Upper lobe of right lung (tissue), 1 donor: Measurements from ENCODE around the gene GNPTG. TPM values are rescaled to one million over a fixed set of nuclear protein-coding genes. Genes with fewer than 3 reads are reported as not detected.

Source experiments
- ATAC-seq: fragments of 200-7000 bp; cut with Tn5 transposase; one replicate; pipeline ENCODE4 v1.9.1; 2020; ENCODE audit warnings: mild to moderate bottlenecking, moderate library complexity
- DNase-seq: peaks from one replicate; pipeline ENCODE4 v3.0.0-alpha.2; 2020
- H3K27ac ChIP-seq: fragments of 200-600 bp; one replicate; pipeline ENCODE4 v1.8.0; 2022
- H3K27me3 ChIP-seq: fragments of 200-600 bp; one replicate; pipeline ENCODE4 v1.8.0; 2022; ENCODE audit warnings: mild to moderate bottlenecking
- H3K36me3 ChIP-seq: fragments of 200-600 bp; one replicate; pipeline ENCODE4 v1.8.0; 2022
- H3K4me1 ChIP-seq: fragments of 200-600 bp; one replicate; pipeline ENCODE4 v1.8.0; 2022
- H3K4me3 ChIP-seq: fragments of 200-600 bp; one replicate; pipeline ENCODE4 v1.8.0; 2022; ENCODE audit warnings: mild to moderate bottlenecking
- H3K9me3 ChIP-seq: fragments of 200-600 bp; one replicate; pipeline ENCODE4 v1.8.0; 2022
- intact Hi-C: fragments of 100-400 bp; cut with DNase I; formaldehyde crosslinking; loops from one replicate; pipeline ENCODE4 v1.11.0; 2022
- total RNA-seq: library from RNA; stranded (reverse); fragmentation: NEBNext Ultra II Directional; extraction: Animal tissue kit (Norgen Biotek cat#: 25700); gene quantifications from one replicate; pipeline ENCODE4 v1.2.1, GENCODE V29; 2021
- TF ChIP-seq, protein P1 (sequence below): fragments of 200-600 bp; IDR thresholded peaks from one replicate; pipeline ENCODE4 v1.8.0; 2022; ENCODE audit warnings: antibody characterized with exemption
- donor health status: DM: no; HTN: yes; CAD: no; lungs with severe emphysema.

GNPTG gene
- total RNA-seq, 1 donor from 2014 or later: 82.9 TPM

DNA sequence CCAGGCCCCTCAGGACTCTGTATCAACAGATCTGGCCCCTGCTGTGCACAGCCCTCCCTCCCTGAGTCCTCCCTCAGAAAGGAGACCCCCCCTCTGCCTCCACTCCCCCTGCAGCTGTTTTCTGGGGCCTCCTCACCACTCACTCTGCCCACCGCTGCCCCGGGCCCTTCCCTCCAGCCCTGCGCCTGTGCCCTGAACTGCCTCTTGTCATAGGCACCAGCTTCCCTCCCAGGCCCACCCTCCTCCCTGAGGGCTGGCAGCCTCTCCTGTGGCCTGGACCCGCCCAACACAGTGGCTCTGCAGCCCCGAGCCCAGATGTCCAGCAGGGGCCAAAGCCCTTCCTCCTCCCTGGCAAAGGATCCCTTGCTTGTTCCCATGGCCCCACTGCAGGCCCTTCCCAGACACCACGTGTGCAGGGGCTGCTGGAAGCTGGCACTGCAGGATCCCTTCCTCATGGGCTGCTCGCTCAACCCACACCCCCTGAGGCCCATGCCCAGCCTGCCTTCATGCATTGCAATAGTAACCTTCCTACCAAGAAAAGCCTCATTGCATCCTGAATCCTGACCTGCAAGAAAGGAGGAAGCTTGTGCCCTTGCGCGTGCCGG is 25.8 kb downstream of the GNPTG start:
- TF ChIP-seq, protein P1, sequence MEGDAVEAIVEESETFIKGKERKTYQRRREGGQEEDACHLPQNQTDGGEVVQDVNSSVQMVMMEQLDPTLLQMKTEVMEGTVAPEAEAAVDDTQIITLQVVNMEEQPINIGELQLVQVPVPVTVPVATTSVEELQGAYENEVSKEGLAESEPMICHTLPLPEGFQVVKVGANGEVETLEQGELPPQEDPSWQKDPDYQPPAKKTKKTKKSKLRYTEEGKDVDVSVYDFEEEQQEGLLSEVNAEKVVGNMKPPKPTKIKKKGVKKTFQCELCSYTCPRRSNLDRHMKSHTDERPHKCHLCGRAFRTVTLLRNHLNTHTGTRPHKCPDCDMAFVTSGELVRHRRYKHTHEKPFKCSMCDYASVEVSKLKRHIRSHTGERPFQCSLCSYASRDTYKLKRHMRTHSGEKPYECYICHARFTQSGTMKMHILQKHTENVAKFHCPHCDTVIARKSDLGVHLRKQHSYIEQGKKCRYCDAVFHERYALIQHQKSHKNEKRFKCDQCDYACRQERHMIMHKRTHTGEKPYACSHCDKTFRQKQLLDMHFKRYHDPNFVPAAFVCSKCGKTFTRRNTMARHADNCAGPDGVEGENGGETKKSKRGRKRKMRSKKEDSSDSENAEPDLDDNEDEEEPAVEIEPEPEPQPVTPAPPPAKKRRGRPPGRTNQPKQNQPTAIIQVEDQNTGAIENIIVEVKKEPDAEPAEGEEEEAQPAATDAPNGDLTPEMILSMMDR: no peak
- Histone ChIP-seq H3K27me3 (no peaks in the 10 kb centered on the region), H3K4me1 (peaks cover 11% of the 10 kb centered on the region), H3K36me3 (peaks cover 7% of the 10 kb centered on the region), H3K4me3 (no peak overlapping the region), H3K27ac (no peak overlapping the region), H3K9me3 (no peaks in the 10 kb centered on the region)
- ATAC-seq: no peak
- no peak for DNase-seq
- intact Hi-C loops: no loop called here

DNA sequence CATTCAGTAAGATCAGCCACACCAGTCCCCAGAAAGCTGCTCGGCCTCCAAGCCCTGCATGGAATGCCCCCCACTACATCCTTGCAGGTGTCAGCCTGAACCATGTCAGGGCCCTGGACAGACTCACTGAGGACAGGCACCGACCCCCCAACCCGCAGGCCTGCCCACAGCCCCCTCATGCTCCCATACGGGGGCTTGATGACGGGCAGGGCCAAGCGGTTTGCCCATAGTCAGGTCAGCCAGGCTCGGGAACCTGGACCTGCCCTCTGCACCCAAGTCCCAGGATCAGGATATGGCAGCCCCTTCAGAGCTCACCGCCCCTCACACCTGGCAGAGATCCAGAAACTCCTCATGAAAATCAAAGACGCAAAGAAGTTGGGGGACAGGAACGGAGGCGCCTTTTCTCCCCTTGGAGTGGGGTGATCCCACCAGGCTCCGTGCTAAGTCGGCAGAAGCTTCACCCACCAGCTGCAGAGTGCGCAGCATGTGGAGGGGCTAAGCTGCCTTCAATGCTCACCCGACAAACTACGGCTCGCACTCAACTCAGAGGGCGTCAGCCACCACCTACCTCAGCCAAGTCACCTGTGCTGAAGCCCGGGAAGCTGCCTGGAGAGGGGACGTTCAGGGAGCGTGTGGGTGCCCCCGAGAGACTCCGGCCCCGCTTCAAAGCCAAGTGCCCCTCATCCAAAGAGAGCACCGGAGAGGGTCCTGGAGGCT is 26.5 kb downstream of the GNPTG start:
- H3K4me1 ChIP-seq: peaks cover 11% of the 10 kb centered on the region
- H3K27ac ChIP-seq: peak overlapping the region; percentile 70
- ATAC-seq: no peak
- intact Hi-C loops: no loop called here
- no peaks in the 10 kb centered on the region for H3K9me3 ChIP-seq
- TF ChIP-seq, protein P1: no peak
- H3K4me3 ChIP-seq: peak overlapping the region; percentile 51
- H3K36me3 ChIP-seq: peaks cover 9% of the 10 kb centered on the region
- DNase-seq: no peak
- no peaks in the 10 kb centered on the region for H3K27me3 ChIP-seq

DNA sequence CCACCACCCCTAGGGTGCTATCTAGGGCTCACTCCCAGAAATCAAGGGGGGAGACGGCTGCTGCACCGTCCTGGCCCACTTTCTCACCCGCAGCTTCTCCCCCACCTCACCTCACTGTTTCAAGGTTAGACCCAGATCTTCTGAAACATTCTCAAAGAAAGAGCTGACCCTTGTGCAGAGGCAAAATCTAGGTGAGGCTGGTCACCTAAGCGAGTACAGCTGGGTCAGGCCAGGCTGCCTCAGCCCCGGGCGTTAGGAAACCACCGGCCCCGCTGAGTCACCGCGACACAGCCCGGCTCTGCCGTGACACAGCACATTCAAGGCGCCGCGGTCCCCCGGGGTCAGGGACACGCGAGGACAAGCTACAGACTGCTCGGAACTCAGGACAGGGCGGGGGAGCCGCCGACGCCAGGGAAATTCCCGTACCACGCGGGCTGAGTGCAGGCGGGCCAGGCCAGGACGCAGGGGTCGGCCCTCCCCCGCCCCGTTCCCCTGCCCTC is 27.1 kb downstream of the GNPTG start:
- intact Hi-C loops: no loop called here
- H3K4me1 ChIP-seq: peaks cover 11% of the 10 kb centered on the region
- ATAC-seq (peak; percentile 82), DNase-seq (peak; percentile 89)
- peak overlapping the region; percentile 51 for H3K4me3 ChIP-seq
- no peaks in the 10 kb centered on the region for H3K27me3 ChIP-seq
- H3K9me3 ChIP-seq: no peaks in the 10 kb centered on the region
- peaks cover 16% of the 10 kb centered on the region for H3K36me3 ChIP-seq
- TF ChIP-seq, protein P1: no peak
- H3K27ac ChIP-seq: peak overlapping the region; percentile 70

DNA sequence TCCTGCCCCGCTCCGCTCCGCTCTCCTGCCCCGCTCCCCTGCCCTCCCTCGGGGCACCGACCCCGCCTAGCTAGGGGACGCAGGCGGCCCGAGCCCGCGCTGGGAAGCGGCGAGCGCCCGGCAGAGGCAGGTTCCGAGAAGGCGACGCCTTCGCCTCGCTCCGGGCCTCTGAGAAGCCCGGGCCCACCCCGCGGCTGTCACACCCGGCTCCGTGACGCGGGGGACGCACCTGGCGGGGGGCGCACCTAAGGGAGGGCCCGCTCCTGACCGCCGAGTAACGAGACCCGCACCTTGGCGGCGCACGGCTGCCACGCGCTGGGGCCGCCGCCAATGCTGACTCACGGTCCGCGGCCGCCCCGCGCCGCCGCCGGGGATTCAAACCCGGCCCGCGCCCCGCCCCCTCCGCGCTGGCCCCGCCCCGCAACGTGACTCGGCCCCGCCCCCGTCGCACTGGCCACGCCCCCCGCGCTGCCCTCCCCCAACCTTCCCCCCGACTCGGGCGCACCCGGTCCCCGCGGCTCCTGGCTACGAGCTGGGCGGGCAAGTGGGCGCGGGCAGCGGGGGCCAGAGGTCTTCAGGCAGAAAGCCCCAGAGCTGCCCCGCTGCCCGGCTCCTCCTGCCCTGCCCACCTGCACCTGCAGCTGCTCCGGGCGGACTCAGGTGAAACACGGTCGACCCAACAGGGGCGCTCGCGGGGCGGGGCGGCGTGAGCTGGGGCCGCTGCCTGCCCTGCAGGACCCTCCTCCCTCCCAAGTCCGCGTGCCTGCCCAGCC is 27.8 kb downstream of the GNPTG start:
- Histone ChIP-seq H3K36me3 (peaks cover 17% of the 10 kb centered on the region), H3K4me1 (peaks cover 11% of the 10 kb centered on the region), H3K27me3 (no peaks in the 10 kb centered on the region), H3K4me3 (peak overlapping the region; percentile 51), H3K27ac (peak overlapping the region; percentile 70), H3K9me3 (no peaks in the 10 kb centered on the region)
- TF ChIP-seq, protein P1: no peak
- ATAC-seq: peak; percentile 86
- DNase-seq: peak; percentile 76
- intact Hi-C loops: no loop called here

DNA sequence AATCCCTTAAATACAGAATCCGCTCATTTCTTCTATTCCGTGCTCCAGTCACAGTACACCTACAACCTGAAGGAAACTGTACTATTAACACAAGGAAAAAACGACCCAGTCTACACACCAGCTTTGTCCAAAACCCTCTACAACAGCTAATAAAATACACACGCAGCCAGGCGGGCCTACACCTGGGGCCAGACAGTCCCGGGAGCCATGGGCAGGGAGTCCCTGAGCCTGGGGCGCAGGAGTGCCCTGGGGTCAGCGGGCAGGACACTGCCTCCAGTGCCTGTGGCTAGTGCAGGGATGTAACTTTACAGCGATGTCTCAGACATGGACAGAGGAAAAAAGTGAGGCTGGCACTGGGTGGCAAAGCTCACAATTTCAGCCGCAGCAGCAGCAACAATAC is 28.5 kb downstream of the GNPTG start:
- Histone ChIP-seq H3K27me3 (no peaks in the 10 kb centered on the region), H3K9me3 (no peaks in the 10 kb centered on the region), H3K36me3 (peaks cover 21% of the 10 kb centered on the region), H3K4me1 (peaks cover 11% of the 10 kb centered on the region), H3K4me3 (no peak overlapping the region), H3K27ac (no peak overlapping the region)
- TF ChIP-seq, protein P1: no peak
- intact Hi-C loops: no loop called here
- DNase-seq (no peak), ATAC-seq (no peak)
